Astrocyte of the hippocampus (primary cell): ENCODE data around the gene MCC.

Experiments
- DNase-seq: peaks from one replicate; pipeline ENCODE4 v3.0.0; 2011; ENCODE audit warnings: low read depth, low spot score

The MCC gene

DNA sequence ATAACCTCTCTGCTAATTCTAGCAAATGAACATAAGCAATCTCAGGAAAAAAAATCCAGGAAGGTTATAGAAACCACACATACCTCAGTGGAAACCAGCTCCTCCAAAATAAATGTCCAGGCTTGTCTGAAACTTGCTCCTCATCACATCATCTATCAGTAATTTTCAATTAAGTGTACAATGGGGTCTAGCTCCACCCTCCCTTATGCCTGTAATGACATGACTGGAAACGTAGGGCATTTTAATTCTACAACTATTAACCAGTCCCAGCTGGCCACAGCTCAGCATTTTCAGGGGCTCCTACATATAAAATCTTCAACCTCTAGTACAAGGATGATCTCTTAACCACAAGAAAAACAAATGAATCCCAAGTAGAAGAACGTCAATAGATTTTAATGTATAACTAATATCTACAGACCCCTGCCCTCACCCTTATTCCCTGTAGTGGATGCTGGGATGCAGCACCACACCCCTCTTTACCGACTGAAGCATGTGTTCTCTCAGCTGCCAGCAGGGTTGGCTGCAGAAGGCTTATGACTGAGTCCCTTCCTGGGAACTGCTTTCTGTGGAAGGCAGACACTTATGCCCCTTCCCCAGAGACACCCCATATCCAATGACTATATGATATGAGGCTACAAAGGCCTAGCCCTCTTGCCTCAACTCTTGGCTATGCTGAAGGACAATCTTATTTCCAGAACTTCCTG, 60.2 kb downstream of the MCC start:
- DNase-seq: no peak

DNA sequence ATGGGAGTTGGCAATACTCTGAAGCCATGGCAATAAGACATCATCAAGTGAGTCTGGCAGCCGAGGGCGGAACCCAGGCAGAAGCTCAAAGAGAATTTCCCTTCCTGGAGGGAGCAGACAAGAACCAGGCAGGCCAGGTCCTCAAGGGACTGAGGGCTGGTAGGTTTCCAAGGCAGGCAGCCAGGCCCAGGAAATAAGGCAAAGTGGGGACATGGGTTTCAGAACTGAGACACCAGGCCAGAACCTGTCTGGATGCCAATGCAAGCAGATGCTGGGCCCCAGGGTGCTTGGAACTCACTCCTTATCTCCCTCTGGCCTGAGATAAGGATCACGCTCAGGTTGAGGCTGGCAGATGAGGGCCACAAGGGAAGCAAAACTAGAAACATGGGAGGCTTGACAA, 62.3 kb downstream of the MCC start:
- no peak for DNase-seq

DNA sequence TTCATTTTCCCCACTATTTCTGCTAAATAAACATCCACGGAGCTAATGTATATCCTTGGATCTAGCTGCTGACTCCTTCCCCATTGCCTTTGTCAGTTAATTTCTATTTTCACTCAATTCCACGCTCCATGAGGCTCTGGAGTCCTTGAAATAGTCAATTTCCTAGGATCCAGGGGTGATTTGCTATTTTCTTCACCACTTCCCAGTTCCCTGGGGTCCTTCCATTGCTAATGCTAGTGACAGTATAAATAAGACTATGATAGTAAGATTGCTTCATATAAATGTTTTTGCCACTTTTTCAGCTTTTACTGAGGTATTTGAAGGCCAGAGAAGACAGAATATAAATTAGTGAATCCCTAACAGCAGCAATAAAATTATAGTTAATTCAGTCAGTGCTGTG, 66.6 kb downstream of the MCC start:
- no peak for DNase-seq

GRCh38 chr5:113405530-113405929, 82.7 kb downstream of the MCC start:
- DNase-seq: no peak

GRCh38 chr5:113404269-113404668, 84.0 kb downstream of the MCC start:
- DNase-seq: no peak

DNA sequence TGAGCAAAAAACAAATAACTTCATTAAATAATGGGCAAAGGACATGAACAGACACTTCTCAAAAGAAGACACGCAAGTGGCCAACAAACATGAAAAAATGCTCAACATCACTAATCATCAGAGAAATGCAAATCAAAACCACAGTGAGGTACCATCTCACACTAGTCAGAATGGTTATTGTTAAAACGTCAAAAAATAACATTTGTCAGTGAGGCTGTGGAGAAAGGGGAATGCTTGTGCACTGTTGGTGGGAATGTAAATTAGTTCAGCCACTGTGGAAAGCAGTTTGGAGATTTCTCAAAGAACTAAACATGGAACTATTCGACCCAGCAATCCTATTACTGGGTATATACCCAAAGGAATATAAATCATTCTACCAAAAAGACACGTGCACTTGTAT, 90.3 kb downstream of the MCC start:
- peak; percentile 68 for DNase-seq

- no peak for DNase-seq
Measured at GRCh38 chr5:113397046-113397445, 91.2 kb downstream of the MCC start.

DNA sequence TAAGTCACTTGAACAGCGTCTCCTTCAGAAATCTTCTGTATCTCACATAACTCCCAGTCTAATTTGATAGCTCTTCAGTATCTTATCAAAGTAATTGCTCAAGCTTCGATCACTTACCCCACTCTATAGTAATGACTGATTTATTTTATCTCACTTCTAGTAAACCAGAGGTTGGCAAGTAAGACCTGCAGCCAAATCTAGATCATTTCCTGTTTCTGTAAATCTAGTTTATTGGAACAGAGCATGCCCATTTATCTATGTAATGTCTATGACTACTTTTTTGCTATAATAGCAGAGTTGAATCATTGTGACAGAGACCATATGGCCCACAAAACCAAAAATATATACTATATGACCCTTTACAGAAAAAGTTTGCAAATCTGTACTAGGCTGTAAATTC, 93.6 kb downstream of the MCC start:
- no peak for DNase-seq

DNA sequence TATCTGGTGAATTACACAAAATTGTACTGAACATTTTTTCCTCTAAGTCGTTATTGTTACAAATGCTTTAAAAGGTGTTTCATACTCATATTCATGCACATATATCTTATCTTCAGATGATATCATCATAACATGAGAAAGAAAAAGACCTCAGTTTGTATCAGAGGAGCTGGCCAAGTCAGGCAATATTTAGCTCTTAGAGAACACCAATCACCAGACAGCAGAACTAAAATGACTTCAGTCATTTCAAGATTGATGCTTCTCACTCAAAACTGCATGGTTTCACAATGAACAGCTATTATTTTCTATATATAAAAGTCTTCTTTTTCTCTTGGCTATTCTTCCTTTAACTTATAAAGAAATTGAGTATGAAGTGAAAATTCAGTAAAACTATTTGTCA, 98.0 kb downstream of the MCC start:
- no peak for DNase-seq

GRCh38 chr5:113389116-113389515, 99.1 kb downstream of the MCC start:
- DNase-seq: no peak

DNA sequence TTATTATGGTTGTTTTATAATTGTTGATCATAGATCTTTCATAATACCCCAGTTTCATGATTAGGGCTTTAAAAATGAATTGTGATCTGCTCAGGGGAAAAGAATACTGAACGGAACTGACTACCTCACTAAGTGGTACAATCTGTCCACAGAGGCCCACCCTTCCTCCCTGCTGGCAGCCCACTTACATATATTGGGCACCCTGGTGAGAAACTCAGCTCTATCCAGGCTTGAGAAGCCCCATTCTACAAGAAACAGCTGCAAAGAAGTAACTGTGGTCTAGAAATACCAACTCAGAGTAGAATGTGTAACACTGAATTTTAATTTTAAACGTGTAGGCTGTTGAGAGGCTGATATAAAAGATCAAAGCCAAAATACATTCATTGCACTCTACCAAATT, 100.4 kb downstream of the MCC start:
- DNase-seq: no peak

DNA sequence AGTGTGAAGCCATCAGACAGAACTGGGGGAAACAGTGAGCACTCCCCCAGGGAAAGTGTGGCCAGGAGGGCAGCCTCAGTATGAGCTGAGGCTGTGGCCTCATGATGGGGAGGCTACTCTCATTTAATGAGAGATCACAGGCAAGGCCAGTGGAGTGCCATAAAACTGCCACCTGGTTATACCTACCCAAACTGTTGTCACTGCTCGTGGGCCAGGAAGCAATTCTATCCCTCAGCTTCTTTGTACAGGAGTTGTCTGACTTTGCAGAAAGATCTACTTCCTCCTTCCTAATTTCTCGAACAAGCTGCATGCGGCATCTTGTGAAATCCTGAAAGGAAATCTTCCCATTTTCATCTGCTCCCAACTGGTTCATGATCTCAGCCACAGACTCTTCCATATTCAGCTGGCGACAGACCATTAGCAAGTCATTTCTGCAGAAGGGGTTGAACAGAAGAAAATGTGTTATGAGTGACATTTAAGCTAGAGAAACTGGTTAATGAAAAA, 103.4 kb downstream of the MCC start:
- no peak for DNase-seq

GRCh38 chr5:113382731-113383130, 105.5 kb downstream of the MCC start:
- no peak for DNase-seq

- peak; percentile 31 for DNase-seq
Measured at GRCh38 chr5:113381791-113382190, 106.5 kb downstream of the MCC start.

DNA sequence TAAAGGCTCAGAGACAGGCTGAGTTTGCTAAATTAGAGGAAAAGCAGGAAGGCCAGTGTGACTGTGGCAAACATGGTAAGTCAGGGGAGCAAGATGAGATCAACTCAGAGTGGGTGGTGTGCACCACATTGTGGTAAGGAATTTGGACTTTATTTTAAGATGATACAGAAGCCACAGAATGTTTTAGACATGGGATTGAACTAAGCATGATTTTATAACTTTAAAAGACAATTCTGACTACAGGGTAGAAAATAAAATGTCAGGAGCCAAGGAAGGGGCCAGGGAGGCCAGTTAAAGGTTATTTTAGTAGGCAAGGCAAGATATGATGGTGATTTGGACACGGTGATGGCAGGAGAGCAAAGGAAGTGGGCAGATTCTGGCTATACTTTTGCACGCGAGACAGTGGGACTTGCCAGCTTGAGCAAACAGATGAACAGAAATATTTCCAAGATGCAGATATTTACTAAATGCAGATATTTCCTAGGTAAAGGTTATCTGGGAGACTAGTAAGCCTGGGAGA, 107.4 kb downstream of the MCC start:
- DNase-seq: no peak

DNA sequence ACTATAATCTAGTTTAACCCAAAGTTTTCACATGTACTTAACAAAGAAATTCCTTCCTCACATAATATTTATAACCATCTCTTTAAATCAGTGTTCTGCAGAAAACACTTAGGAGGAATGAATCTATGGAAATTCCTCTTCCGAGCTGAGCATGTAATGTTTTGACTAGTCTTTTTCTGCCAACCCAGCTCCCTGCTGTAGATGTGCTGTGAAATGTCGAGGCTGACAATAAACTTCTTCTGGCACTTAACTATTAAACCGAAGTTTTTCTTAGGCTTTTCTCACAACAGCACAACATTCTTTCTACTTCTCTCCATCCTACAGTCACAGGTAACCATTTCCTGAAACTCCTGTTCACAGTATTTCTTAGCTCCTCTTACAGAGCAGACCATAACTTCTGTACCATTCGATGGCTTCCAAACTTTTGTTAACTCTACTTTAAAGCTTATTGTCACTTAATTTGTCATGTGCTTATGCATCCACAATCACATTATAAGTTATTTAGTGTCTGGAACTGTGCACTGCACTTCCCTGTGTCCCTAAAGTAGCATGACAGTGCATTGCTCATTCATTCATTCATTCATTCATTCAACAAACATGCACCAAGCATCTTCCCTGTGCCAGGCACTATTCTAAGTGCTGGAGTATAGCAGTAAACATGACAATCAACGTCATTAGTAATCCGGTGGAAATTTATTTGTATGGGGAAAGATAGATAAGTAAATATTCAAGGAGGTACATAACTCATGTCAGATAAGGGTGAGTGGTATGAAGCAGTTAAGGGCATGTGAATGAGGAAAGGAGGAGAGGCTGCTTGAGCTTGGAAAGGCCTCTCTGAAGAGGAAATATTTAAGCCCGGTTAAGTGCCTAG, 108.1 kb downstream of the MCC start:
- DNase-seq: no peak

DNA sequence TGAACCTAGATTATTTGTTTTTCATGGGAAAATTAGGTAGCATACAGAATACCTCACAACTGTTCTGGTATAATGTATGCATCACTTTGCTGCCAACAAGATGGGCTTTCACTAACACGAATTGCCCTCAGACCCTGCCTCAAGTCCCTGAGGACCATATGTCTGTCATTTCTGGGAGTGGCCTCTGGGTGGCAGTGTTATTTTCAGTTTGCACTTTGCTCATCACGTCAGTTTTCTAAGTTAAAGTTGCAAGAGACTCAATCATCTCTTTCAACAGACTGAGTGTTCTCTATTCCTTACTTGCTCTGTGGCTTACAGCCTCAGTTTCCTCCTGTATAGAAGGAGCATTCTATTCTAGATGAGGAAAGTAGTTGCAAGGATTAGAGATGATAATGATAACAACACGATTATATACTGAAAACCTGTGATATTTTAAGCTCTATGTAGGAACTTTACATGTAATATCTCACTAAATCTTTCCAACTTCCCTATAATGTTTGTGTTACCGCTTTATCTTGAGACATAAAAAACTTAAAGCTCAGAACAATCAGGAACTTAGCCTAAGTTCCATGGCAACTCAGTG, 109.2 kb downstream of the MCC start:
- peak; percentile 72 for DNase-seq

GRCh38 chr5:113378514-113378913, 109.7 kb downstream of the MCC start:
- DNase-seq: no peak

- DNase-seq: no peak
Measured at GRCh38 chr5:113378081-113378480, 110.2 kb downstream of the MCC start.

- no peak for DNase-seq
Measured at GRCh38 chr5:113376640-113377039, 111.6 kb downstream of the MCC start.

- DNase-seq: no peak
Measured at GRCh38 chr5:113375480-113376060, 112.7 kb downstream of the MCC start.

- DNase-seq: no peak
Measured at GRCh38 chr5:113373426-113373825, 114.8 kb downstream of the MCC start.
